H9 (cell line): ENCODE results near the gene SCN5A. TPM values are rescaled to one million over a fixed set of nuclear protein-coding genes. Genes with fewer than 3 reads are reported as not detected.

Experiments used
- DNase-seq: peaks from one replicate; pipeline ENCODE4 v3.0.0-alpha.2; 2017
- H2AFZ ChIP-seq: one replicate; pipeline ENCODE4 v1.6.1; 2013; ENCODE audit warnings: mild to moderate bottlenecking, low read length, control low read depth, moderate library complexity
- H2AK5ac ChIP-seq: 2 replicates; pipeline ENCODE4 v1.6.1; 2013; ENCODE audit warnings: low read length, control low read depth, mixed read lengths; ENCODE audit not compliant: insufficient read length
- H2BK120ac ChIP-seq: one replicate; pipeline ENCODE4 v1.6.1; 2013; ENCODE audit warnings: low read depth, mild to moderate bottlenecking, low read length, control low read depth, inconsistent platforms; ENCODE audit not compliant: poor library complexity, severe bottlenecking
- H2BK12ac ChIP-seq: 2 replicates; pipeline ENCODE4 v1.6.1; 2013; ENCODE audit warnings: low read length, control low read depth, mixed read lengths, low read depth; ENCODE audit not compliant: insufficient read length
- H2BK15ac ChIP-seq: 2 replicates; pipeline ENCODE4 v1.6.1; 2013; ENCODE audit warnings: low read depth, low read length, control low read depth
- H2BK20ac ChIP-seq: one replicate; pipeline ENCODE4 v1.6.1; 2013; ENCODE audit warnings: low read depth, mild to moderate bottlenecking, low read length, control low read depth, inconsistent platforms; ENCODE audit not compliant: poor library complexity, severe bottlenecking
- H2BK5ac ChIP-seq: 2 replicates; pipeline ENCODE4 v1.6.1; 2013; ENCODE audit warnings: low read length, control low read depth, mixed read lengths; ENCODE audit not compliant: insufficient read length
- H3K14ac ChIP-seq: 2 replicates; pipeline ENCODE4 v1.6.1; 2013; ENCODE audit warnings: low read length, control low read depth; ENCODE audit not compliant: insufficient read depth
- H3K18ac ChIP-seq: 2 replicates; pipeline ENCODE4 v1.6.1; 2013; ENCODE audit warnings: low read depth, mild to moderate bottlenecking, mixed read lengths, low read length, control low read depth; ENCODE audit not compliant: insufficient read length
- H3K23ac ChIP-seq: 2 replicates; pipeline ENCODE4 v1.6.1; 2013; ENCODE audit warnings: low read length, control low read depth, mixed read lengths, low read depth; ENCODE audit not compliant: insufficient read length
- H3K23me2 ChIP-seq: 2 replicates; pipeline ENCODE4 v1.6.1; 2013; ENCODE audit warnings: low read depth, mild to moderate bottlenecking, mixed read lengths, low read length, control low read depth; ENCODE audit not compliant: insufficient read length, poor library complexity, severe bottlenecking
- H3K27ac ChIP-seq: 2 replicates; pipeline ENCODE4 v1.5.1; 2013; ENCODE audit warnings: low read length, control low read depth, mixed read lengths, low read depth; ENCODE audit not compliant: insufficient read length
- H3K27me3 ChIP-seq: 2 replicates; pipeline ENCODE4 v1.6.1; 2013; ENCODE audit warnings: low read length, control low read depth, inconsistent platforms; ENCODE audit not compliant: insufficient read depth
- H3K4ac ChIP-seq: 2 replicates; pipeline ENCODE4 v1.6.1; 2013; ENCODE audit warnings: low read depth, mild to moderate bottlenecking, control low read depth, inconsistent platforms, low read length, moderate library complexity
- H3K4me1 ChIP-seq: 2 replicates; pipeline ENCODE4 v1.6.1; 2013; ENCODE audit warnings: low read length, control low read depth, inconsistent platforms; ENCODE audit not compliant: insufficient read depth
- H3K4me2 ChIP-seq: 2 replicates; pipeline ENCODE4 v1.6.1; 2013; ENCODE audit warnings: low read length, control low read depth, mixed read lengths; ENCODE audit not compliant: insufficient read length, insufficient read depth
- H3K56ac ChIP-seq: 2 replicates; pipeline ENCODE4 v1.6.1; 2013; ENCODE audit warnings: low read depth, mild to moderate bottlenecking, mixed read lengths, low read length, control low read depth; ENCODE audit not compliant: insufficient read length
- H3K79me1 ChIP-seq: 2 replicates; pipeline ENCODE4 v1.6.1; 2013; ENCODE audit warnings: low read depth, mild to moderate bottlenecking, moderate library complexity, low read length, control low read depth, inconsistent platforms; ENCODE audit not compliant: insufficient read depth, poor library complexity, severe bottlenecking
- H3K79me2 ChIP-seq: 2 replicates; pipeline ENCODE4 v1.6.1; 2013; ENCODE audit warnings: low read length, control low read depth, inconsistent platforms; ENCODE audit not compliant: insufficient read depth
- H3K9ac ChIP-seq: 2 replicates; pipeline ENCODE4 v1.6.1; 2013; ENCODE audit warnings: low read length, control low read depth, mixed read lengths; ENCODE audit not compliant: insufficient read length; ENCODE audit errors: extremely low read depth
- H3K9me3 ChIP-seq: one replicate; pipeline ENCODE4 v1.6.1; 2013; ENCODE audit warnings: low read depth, low read length, inconsistent platforms; ENCODE audit not compliant: control insufficient read depth
- H3T11ph ChIP-seq: one replicate; pipeline ENCODE4 v1.6.1; 2013; ENCODE audit warnings: mild to moderate bottlenecking, low read length, control low read depth, inconsistent platforms
- H4K20me1 ChIP-seq: one replicate; pipeline ENCODE4 v1.6.1; 2013; ENCODE audit not compliant: control insufficient read depth, insufficient read length, insufficient read depth
- H4K5ac ChIP-seq: 2 replicates; pipeline ENCODE4 v1.6.1; 2013; ENCODE audit warnings: low read depth, mild to moderate bottlenecking, mixed read lengths, low read length, control low read depth; ENCODE audit not compliant: insufficient read length
- H4K8ac ChIP-seq: replicated peaks from 2 replicates; pipeline ENCODE4 v1.6.1; 2013; ENCODE audit warnings: low read length, control low read depth, mixed read lengths, low read depth; ENCODE audit not compliant: insufficient read length
- H4K91ac ChIP-seq: 2 replicates; pipeline ENCODE4 v1.6.1; 2013; ENCODE audit warnings: low read depth, mild to moderate bottlenecking, moderate library complexity, mixed read lengths, low read length, control low read depth; ENCODE audit not compliant: insufficient read length
- H3K27ac Mint-ChIP-seq, 3 experiments: 2 replicates in 2 of 3; 3 replicates in 1 of 3; pipeline ENCODE4 v1.8.0; 2020 to 2021; ENCODE audit warnings: mixed read lengths in 3 of 3, mild to moderate bottlenecking in 1 of 3, moderate library complexity in 1 of 3
- H3K27me3 Mint-ChIP-seq: 2 replicates; pipeline ENCODE4 v1.8.0; 2021; ENCODE audit warnings: low read depth, mild to moderate bottlenecking, moderate library complexity, mixed read lengths
- H3K36me3 Mint-ChIP-seq, 3 experiments: 2 replicates in 2 of 3; 3 replicates in 1 of 3; pipeline ENCODE4 v1.8.0; 2020 to 2021; ENCODE audit warnings: low read depth in 3 of 3, mixed read lengths in 3 of 3; ENCODE audit not compliant: insufficient read depth in 1 of 3
- H3K4me1 Mint-ChIP-seq, 2 experiments: 2 replicates each; pipeline ENCODE4 v1.8.0; 2020; ENCODE audit warnings: mixed read lengths in 2 of 2
- H3K4me3 Mint-ChIP-seq, 2 experiments: 2 replicates in 1 of 2; 3 replicates in 1 of 2; pipeline ENCODE4 v1.8.0; 2020 to 2021; ENCODE audit warnings: mild to moderate bottlenecking in 2 of 2, mixed read lengths in 2 of 2, moderate library complexity in 1 of 2
- H3K9me3 Mint-ChIP-seq, 2 experiments: 2 replicates in 1 of 2; 3 replicates in 1 of 2; pipeline ENCODE4 v1.8.0; 2020; ENCODE audit warnings: mild to moderate bottlenecking in 2 of 2, mixed read lengths in 2 of 2, moderate library complexity in 1 of 2
- CTCF ChIP-seq: fragments of 200-600 bp; sonication (generic); conservative IDR thresholded peaks from 3 replicates; pipeline ENCODE4 v1.8.0; 2021; ENCODE audit warnings: antibody characterized with exemption, mild to moderate bottlenecking
- WGBS: extraction: QIAGEN DNeasy Blood & Tissue Kit; methylation state at CpG from one replicate; pipeline ENCODE4 v1.1.7; 2013; ENCODE audit warnings: missing lambda C conversion rate, low lambda C conversion rate, mixed read lengths; ENCODE audit not compliant: insufficient read length; ENCODE audit errors: extremely low coverage; 5-methylcytosine and 5-hydroxymethylcytosine counted together
- total RNA-seq: library from RNA; stranded (reverse); gene quantifications from 2 replicates; pipeline ENCODE4 v1.2.1, GENCODE V29; 2021

Gene SCN5A
- total RNA-seq, 1 experiment from 2014 or later = 6.5 TPM

- Histone ChIP-seq H2AK5ac (no peak overlapping the region), H2AFZ (no peak overlapping the region), H3K9ac (no peak overlapping the region), H2BK5ac (no peak overlapping the region), H3K23me2 (no peaks in the 10 kb centered on the region), H3K4me2 (no peak overlapping the region), H3K9me3 (no peaks in the 10 kb centered on the region), H4K8ac (no peak overlapping the region), H4K20me1 (no peaks in the 10 kb centered on the region), H3K56ac (no peak overlapping the region), H2BK120ac (no peak overlapping the region), H4K5ac (no peak overlapping the region), H2BK12ac (no peak overlapping the region), H2BK15ac (no peak overlapping the region), H3K4me1 (peaks cover 6% of the 10 kb centered on the region; the same call in 1 of the 2 replicates), H3T11ph (no peak overlapping the region), H3K18ac (no peak overlapping the region), H3K79me1 (no peaks in the 10 kb centered on the region), H3K4ac (no peak overlapping the region), H3K27ac (no peak overlapping the region), H3K23ac (no peak overlapping the region), H4K91ac (no peak overlapping the region), H3K79me2 (no peaks in the 10 kb centered on the region), H2BK20ac (no peak overlapping the region), H3K27me3 (no peaks in the 10 kb centered on the region), H3K14ac (no peak overlapping the region)
- peak; percentile 85 for DNase-seq
- Mint-ChIP-seq H3K9me3 (no peaks in the 10 kb centered on the region), H3K27me3 (peaks cover 2% of the 10 kb centered on the region; the same call in 1 of the 2 replicates), H3K36me3 (peaks cover 0 to 15% (median 0%) of the 10 kb centered on the region in 3 experiments; a peak in 4 of 7 replicates), H3K4me3 (no peak overlapping the region), H3K27ac (no peak overlapping the region), H3K4me1 (peaks cover 15 to 26% of the 10 kb centered on the region in 2 experiments)
- TF ChIP-seq CTCF = peak; percentile 88
- no CpG with 5 or more reads among the region's 4 CpGs for WGBS
Observed at GRCh38 chr3:38627956-38628355, 21.5 kb downstream of the SCN5A start.
